GM20431 (cell line): ENCODE measurements around the gene LPIN1.
"Not testable (repeated sequence)": the region's sequence is repeated elsewhere in the genome, so short reads cannot be mapped to it uniquely, and the experiment has no call there.

ENCODE experiments used
- in situ Hi-C: fragments of 300-500 bp; cut with MseI, MboI; formaldehyde crosslinking; loops from one replicate; pipeline ENCODE4 v1.15.0; 2020; ENCODE audit warnings: low sequenced_read_pairs; ENCODE audit not compliant: unreplicated experiment

LPIN1 gene

GRCh38 chr2:11828933-11829323 is 82.5 kb downstream of the LPIN1 start:
- in situ Hi-C loops = no loop called here

GRCh38 chr2:11829324-11829946 is 83.0 kb downstream of the LPIN1 start:
- in situ Hi-C loops = no loop called here

DNA sequence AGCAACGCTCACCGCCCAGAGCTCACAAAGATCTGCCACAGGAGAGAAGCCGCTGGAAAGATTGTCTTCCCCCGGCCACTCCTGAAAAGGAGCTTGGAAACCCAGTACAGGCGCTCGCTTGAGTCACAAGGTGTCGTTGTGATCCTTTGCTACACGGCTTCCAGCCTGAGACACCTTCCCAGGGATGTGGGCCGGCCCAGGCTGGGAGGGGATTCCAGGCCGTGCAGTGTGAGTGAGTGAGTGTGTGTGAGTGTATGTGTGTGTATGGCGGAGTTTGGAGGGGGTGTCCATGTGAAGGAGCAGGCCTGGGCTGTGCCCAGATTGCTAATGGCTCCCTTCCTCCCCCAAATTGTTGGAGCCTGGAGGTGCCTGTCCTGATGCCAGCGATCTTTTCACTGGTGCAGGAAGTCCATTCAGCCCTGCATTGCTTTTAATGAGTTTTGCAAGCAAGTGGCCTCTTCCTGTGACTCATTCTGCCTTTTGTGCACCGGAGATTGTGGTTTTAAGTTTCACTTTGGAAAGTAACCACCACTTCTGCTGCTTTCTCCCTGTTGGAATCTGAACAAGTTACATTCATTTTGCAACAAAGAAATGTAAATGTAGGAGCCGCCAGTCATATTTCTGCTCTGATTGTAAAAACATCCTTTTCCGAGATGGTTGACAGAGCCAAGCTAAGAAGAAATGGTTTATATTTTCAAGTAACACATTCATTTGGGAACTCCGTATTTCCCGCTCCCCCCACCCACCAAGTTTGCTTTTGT is 83.7 kb downstream of the LPIN1 start:
- in situ Hi-C loops = no loop called here

DNA sequence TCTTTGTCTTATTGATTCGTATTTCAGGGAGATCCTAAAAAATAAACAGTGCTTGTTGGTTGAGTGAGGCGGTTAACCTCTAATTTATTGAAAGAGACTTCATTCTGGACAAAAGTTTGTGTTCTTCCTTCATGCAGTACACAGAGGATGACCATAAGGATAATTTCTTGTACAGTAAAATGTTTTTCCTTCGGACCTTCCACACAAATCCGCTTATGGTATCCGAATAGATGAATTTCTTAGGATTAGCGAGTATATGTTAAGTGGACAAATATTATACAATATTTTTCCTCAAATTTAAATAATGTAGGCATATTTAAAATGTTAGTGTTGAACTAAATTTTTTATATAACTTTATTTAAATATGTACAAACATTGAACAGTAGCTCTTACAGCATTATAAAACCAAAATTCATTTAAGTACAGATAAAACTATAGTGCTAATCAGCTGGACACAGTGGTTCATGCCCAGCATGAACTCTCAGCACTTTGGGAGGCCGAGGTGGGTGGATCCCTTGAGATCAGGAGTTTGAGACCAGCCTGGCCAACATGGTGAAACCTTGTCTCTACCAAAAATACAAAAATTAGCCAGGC is 84.4 kb downstream of the LPIN1 start:
- in situ Hi-C loops = no loop called here

- in situ Hi-C loops = no loop called here
Observed at GRCh38 chr2:11831415-11831814, 85.0 kb downstream of the LPIN1 start.

- in situ Hi-C loops = no loop called here
Observed at GRCh38 chr2:11832531-11832930, 86.1 kb downstream of the LPIN1 start.

DNA sequence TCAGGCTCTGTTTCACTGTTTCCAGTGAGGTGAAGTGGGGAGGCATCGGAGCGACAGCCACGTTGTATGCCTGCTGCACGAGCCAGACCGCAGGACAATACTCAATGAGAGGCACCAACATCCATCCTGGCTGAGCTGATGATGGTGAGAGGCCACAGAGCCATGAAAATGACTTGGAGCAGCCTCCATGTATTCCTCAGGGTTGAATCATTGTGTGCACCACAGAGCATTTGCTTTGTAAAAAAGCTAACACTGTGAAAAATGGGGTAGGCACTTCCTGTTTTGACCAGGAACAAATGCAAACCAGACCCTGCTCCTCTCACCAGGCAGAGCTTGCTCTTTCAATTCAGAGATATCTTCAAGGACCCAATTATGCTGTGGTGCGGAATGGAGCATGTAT is 87.2 kb downstream of the LPIN1 start:
- in situ Hi-C loops = no loop called here

- in situ Hi-C loops = no loop called here
Observed at GRCh38 chr2:11835403-11835802, 89.0 kb downstream of the LPIN1 start.

- in situ Hi-C loops = no loop called here
Observed at GRCh38 chr2:11836647-11837219, 90.3 kb downstream of the LPIN1 start.

DNA sequence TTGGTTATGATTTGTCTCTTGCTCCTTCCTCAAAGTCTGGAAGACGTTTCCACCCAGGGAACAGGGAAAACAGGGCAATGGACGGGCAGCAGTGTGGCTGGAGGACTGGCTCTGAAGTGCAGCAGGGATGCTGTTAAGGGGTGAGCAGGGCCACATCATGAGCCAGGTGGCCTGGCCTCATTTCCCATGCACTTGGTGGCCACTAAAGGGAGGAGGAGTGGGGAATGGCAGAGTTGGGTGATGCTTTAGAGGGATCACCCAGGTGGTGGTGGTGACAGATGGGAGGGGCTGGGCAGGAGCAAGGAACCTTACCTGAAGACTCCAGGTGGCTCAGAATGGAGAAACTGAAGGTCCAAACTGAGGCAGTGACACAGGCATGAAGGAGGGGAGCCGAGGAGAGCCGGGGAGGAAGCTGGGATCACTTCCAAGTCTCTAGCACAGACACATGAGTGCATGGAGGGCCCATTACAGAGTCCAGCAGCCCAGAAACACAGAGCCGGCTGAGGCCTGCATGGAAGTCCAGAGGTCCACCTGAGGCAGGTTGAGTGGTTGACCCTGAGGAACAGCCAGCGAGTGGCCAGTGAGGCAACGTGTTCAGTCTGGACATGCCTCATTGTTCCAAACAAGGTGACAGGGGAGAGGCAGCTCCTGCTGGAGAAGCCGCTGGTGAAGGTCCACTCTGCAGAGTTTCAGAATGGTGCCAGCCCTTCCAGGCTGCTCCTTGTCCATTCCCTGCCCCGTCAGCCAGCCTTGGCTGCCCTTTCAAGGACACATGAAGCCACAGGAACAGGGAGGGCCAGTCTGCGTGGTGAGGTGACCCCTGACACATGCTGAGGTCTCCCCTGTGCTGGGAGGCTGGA is 91.7 kb downstream of the LPIN1 start:
- in situ Hi-C loops = no loop called here

DNA sequence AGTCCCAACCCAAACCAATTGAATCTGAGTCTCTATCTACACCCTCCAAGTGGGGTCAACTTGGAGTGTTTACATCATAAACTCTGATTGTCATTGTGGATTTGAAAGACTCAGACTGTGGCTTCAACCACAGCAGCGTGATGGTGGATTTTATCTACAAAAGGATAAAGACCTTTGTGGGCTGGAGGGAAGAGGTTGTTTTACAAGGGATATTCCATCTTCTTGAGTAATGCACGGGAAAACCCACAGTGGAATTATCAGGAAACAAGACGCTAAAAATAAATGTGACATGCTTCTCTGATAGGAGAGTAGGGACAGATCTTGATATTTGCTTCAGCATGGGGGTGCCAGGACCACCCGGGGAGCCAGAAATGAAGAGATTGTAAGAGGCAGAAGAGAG is 93.5 kb downstream of the LPIN1 start:
- in situ Hi-C loops = no loop called here

DNA sequence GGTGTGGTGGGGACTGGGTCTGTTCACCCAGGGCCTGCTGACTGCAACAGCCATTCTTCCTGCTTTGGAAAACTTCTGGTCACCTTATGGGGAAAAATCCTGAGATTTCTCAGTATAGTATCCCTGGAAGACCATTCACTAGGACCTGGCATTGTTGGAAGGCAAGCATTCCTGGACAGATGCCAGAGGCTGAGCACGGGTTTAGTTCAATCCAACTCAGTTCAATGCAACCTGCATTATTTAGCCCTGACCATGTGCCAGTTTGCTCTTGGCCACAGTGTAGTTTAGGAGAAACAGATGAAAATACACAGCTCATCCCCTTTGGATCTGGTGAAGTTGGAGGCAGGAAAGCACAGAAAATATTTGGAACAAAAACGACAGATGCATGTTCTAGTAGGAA is 95.9 kb downstream of the LPIN1 start:
- in situ Hi-C loops = no loop called here

DNA sequence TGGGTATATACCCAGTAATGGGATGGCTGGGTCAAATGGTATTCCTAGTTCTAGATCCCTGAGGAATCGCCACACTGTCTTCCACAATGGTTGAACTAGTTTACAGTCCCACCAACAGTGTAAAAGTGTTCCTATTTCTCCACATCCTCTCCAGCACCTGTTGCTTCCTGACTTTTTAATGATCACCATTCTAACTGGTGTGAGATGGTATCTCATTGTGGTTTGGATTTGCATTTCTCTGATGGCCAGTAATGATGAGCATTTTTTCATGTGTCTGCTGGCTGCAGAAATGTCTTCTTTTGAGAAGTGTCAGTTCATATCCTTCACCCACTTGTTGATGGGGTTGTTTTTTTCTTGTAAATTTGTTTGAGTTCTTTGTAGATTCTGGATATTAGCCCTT is 98.4 kb downstream of the LPIN1 start:
- in situ Hi-C loops = not testable (repeated sequence)

GRCh38 chr2:11847935-11848334 is 101.5 kb downstream of the LPIN1 start:
- in situ Hi-C loops = not testable (repeated sequence)

DNA sequence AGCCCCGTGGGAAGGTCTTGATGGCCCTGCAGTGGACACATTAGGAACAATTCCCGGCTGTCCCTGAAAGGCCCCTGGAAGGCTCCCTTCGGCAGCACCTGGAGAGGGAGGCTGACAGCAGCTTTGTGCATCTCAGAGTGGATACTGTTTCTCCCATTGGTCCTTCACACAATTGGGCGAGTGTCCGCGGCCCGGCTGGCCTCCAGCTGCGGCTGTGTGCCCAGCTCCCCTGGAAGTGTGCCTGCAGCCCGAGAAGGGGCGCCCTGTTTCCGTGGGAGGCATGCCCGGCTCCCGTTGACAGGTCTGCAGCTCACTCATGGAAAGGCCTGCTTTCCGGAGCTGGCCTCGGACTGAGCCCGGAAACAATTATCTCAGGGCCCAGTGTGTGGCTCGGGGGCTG is 103.7 kb downstream of the LPIN1 start:
- in situ Hi-C loops = loop anchor here (25.0 kb wide), 1 partner anchor 1162 kb away; no protein-coding TSS in a partner anchor

DNA sequence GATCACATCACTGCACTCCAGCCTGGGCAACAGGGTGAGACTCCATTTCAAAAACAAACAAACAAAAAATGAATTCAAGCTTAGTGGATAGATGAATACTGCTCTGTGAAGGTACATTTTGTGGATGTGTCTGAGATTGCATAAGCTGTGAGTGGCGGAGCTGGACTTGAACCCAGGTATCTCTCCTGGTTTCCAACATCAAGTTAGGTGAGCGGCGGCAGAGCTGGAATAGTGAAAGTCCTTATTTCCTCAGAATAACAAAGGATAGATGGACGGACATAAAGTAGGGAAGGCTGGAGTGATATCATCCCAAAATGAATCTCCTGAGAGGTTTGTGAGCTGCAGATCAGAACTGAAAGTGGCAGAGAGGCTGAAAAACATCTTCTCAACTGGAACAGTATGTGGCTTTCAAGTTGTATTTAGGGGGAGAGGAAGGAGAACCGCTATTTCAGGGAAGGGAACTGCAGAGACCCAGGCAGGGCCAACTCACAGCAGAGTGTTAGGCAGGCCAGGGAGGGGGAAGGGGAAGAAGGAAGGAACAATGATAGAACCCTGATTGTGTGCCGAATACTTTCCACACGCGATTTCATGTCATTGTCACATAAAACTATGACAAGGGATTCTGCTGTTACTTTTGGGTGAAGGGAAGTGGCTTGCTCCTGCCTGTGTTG is 106.2 kb downstream of the LPIN1 start:
- in situ Hi-C loops = loop anchor here (25.0 kb wide), 1 partner anchor 1160 kb away; no protein-coding TSS in a partner anchor

DNA sequence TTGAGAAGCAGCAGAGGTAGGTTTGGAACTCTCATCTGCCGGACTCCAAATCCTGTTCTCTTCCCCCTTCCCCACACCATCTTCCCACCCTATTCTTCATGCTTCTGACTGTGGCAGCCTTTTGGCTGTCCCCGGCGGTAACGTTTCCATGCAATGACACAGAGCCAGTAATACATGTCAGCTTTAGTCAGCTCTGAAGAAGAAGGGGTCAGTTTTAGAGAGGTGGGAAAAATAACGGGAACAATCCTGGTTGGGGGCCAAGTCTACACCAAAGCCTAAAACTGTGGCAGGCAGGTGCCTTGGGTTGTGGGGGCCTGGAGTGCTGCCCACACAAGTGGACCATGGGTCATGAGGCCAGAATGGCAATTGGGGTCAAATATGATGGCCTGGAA is 106.8 kb downstream of the LPIN1 start:
- in situ Hi-C loops = loop anchor here (25.0 kb wide), 1 partner anchor 1159 kb away; no protein-coding TSS in a partner anchor

GRCh38 chr2:11855064-11855760 is 108.8 kb downstream of the LPIN1 start:
- in situ Hi-C loops = loop anchor here (25.0 kb wide), 1 partner anchor 1157 kb away; no protein-coding TSS in a partner anchor

GRCh38 chr2:11856095-11856494 is 109.7 kb downstream of the LPIN1 start:
- in situ Hi-C loops = loop anchor here (25.0 kb wide), 1 partner anchor 1156 kb away; no protein-coding TSS in a partner anchor
